ENCODE measurements around the gene GPD1L.

The GPD1L gene

GRCh38 chr3:32157600-32158264, 51.3 kb downstream of the GPD1L start:
- TF ChIP-seq CTCF (IDR thresholded peaks at IDR 0.05; ENCODE audit: low read depth, low read length, missing control alignments) = no peak
- no peak overlapping the region for H3K4me3 ChIP-seq (ENCODE audit: low read depth, low read length)
- DNase-seq (ENCODE audit: low read depth) = no peak

GRCh38 chr3:32160706-32161214, 54.3 kb downstream of the GPD1L start:
- H3K4me3 ChIP-seq (ENCODE audit: low read depth, low read length) = no peak overlapping the region
- TF ChIP-seq CTCF (IDR thresholded peaks at IDR 0.05; ENCODE audit: low read depth, low read length, missing control alignments) = no peak
- no peak for DNase-seq (ENCODE audit: low read depth)

- no peak overlapping the region for H3K4me3 ChIP-seq (ENCODE audit: low read depth, low read length)
- TF ChIP-seq CTCF (IDR thresholded peaks at IDR 0.05; ENCODE audit: low read depth, low read length, missing control alignments) = no peak
- no peak for DNase-seq (ENCODE audit: low read depth)
Observed at GRCh38 chr3:32165442-32165841, 59.0 kb downstream of the GPD1L start.

- DNase-seq (ENCODE audit: low read depth) = no peak
- TF ChIP-seq CTCF (IDR thresholded peaks at IDR 0.05; ENCODE audit: low read depth, low read length, missing control alignments) = no peak
Observed at GRCh38 chr3:32166654-32167053, 60.2 kb downstream of the GPD1L start.

GRCh38 chr3:32172420-32172819, 66.0 kb downstream of the GPD1L start:
- no peak for DNase-seq (ENCODE audit: low read depth)
- no peak for TF ChIP-seq CTCF (IDR thresholded peaks at IDR 0.05; ENCODE audit: low read depth, low read length, missing control alignments)
- no peak overlapping the region for H3K4me3 ChIP-seq (ENCODE audit: low read depth, low read length)

More at GRCh38 chr3:32166654-32167053, 60.2 kb downstream of the GPD1L start:
- H3K4me3 ChIP-seq (ENCODE audit: low read depth, low read length) = no peak overlapping the region

- TF ChIP-seq CTCF (IDR thresholded peaks at IDR 0.05; ENCODE audit: low read depth, low read length, missing control alignments) = peak; percentile 73
Observed at GRCh38 chr3:32175607-32176197, 69.3 kb downstream of the GPD1L start.

More at GRCh38 chr3:32175607-32176197, 69.3 kb downstream of the GPD1L start:
- DNase-seq (ENCODE audit: low read depth) = peak; percentile 26
- no peak overlapping the region for H3K4me3 ChIP-seq (ENCODE audit: low read depth, low read length)

All from GM12864 (cell line).